GM19351 (cell line): Measurements from ENCODE around the gene PPP1R13B.
A peak's percentile ranks its signal among the peaks of the same experiment; 100 is the strongest.

Experiments
- ATAC-seq: cut with Tn5 transposase; IDR thresholded peaks from one replicate; pipeline ENCODE4 v1.9.1; 2021; ENCODE audit warnings: mild to moderate bottlenecking, moderate library complexity; ENCODE audit not compliant: unreplicated experiment

Gene PPP1R13B

DNA sequence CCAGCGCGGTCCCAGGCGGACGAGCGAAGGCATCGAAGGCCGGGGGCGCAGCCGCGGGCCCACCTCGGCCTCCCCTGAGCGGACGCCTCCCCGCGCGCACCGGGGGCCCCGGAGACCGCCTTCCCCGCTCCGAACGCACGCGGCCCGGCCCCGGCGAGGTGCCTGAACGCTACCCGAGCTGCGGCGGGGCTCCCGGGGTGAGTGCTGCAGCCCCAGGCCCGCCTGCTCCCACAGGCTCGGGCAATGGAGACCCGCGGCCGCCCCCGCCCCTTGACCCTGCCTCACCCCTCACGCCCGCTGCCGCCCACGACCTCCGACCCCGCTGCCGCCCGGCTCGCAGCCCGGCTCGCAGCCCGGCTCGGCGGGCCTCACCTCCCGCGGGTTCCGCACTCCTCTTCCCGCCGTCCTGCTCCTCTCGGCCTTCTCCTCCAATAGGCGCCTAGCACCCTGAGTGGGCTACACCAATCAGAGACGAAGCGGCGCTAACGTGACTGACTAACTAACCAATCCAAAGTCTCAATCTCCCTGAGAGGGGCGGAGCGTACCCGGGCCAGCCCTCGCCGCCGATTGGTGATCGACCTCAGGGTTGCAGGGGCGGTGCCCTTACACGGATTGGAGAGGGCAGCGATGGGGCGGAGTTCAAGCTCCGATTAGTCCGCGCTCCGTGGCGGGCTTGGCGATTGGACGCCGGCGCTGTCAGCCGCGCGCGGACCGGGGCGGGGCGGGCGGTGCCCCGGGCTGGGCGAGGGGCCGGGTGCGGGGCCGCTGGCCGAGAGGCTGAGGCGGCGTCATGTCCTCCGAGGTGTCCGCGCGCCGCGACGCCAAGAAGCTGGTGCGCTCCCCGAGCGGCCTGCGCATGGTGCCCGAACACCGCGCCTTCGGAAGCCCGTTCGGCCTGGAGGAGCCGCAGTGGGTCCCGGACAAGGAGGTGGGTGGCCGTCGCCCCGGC lies 132.0 kb downstream of the PPP1R13B start, which contains the start of the genes XRCC3 and ZFYVE21:
Gene XRCC3, minus strand, starts transcription at position 400 of the 949 bp plus-strand sequence. CDS start 4,364 bp downstream, outside the sequence.
Gene ZFYVE21, plus strand, starts transcription at position 759 of the 949 bp plus-strand sequence. Its CDS starts 32 bp downstream, at position 791.
- peak; percentile 91 for ATAC-seq

DNA sequence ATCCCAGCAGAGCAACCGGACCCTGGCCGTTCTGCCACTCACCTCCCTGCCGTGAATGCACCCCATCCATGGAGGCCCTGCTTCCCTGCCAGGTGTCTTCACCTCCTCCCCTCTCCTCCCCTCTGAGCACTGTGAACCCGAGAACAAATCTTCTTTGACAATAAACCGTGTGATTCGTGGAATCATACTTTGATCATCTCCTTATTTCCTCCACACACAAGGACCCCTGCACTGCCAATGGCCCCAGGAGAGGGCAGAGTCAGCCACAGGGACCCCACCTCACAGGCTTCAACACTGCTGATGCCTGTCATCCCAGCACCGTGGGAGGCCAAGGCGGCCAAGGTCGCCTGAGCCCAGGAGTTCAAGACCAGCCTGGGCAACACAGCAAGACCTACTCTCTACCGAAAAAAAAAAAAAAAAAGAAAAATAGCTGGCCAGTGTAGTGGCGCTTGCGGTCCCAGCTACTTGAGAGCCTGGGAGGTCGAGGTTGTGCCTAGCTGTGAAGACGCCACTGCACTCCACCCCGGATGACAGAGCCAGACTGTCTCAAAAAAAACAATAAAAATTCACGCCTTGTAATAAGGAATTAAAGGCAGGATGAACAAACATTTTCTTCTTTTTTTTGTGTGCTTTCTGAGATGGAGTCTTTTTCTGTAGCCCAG lies 133.2 kb downstream of the PPP1R13B start:
- no peak for ATAC-seq

DNA sequence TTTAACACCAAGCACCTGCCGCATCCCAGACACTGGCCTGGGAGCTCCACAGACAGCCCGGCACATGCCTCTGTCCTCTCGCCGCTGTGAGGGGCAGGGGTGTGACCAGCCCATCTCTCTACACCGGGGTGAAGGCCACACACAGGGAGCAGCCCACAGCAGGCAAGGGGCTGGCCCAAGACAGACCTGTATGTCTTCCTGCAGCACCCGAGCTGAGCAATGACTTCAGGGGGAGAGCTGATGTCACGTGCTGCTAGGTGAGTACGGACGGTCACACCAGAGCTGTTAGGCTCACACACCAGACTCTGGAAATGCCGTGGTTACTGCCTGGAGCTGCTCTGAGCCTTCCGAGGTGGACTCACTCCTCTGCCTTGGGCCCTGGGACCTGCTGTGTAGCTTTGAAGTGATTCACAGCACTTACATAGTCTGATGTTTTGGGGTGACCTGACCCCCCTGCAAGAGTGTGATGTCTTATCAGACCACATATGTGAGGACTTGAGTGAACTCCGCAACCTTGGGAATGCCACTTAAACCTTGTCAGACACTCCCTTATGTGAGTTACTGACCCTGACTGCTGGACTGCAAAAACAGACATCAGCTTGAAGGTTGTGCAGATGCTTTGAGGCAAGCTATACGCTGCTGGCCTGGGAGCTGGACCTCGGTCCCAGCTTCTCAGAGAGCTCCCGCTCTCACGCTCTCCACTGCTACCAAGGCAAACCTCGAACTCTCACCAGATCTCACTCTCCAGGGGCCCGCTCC lies 133.9 kb downstream of the PPP1R13B start:
- no peak for ATAC-seq

DNA sequence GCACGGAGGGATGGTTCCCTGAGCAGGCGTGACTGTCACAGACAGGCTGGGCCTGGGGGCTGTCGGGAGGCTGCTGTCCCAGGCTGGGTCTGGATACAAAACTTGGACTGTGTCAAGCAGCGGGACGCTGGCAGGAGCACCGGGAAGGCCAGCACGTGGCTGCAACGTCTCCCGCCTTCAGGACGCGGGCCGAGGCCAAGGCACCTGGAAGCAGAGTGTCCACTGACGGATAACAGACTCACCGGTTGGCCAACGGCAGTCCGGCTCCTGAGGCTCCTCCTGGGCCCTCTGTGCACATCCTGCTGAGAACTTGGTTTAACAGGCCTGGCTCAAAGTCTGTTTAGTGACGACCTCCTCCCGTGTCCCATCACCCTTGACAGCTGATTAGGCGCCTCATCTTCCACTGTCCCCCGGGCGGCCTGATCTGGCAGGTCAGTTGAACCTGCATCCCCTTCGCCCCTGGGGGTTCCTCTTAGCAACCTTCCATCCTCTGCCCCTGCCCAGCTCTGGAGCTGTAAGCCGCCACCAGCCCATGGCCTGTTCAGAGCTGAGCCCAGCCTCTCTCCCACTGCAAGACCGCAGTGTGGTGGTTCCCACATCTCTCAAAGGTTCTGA lies 134.6 kb downstream of the PPP1R13B start:
- ATAC-seq: no peak

DNA sequence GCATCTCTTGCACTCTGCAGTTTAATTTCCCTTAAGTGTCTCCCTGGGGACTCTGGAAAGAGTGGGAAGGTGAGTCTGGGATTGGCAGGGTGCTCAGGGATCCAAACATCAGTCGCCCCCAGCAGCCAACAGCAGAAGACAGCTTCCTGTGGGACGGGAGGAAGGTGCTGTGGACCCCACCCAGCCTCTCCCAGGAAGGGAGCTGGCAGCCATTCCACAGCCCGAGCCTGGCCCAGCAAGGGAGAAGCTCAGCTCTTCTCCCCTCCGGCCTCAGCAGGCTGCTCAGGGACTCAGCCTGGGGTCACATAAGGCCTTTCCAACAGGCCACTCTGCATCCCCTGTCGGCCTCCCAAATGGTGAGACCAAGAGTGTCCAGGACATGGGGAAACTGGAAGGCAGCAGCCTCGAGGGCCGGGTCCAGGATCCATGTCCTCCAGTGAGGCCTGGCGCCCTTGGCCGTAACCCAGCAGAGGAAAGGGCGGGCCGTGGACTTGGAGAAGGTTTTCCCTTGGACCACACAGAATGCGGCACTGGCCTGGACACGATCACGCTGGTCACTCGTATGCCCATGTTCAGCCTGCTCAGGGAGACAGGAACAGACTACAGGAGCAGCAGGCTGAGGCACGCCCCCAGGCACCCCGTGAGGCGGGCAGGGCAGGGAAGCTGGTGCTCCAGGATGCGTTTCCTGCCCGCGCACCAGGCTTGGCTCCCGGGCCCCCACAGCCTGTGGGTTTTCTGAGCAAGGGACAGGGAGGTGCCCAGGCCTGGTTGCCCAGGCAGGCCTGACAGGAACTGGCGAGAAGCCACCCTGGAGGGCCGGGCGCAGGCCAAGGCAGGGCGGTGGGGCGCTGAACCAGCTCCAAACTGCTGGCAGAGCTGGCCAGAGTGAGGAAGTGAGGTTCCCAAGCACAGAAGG lies 135.6 kb downstream of the PPP1R13B start:
- no peak for ATAC-seq

DNA sequence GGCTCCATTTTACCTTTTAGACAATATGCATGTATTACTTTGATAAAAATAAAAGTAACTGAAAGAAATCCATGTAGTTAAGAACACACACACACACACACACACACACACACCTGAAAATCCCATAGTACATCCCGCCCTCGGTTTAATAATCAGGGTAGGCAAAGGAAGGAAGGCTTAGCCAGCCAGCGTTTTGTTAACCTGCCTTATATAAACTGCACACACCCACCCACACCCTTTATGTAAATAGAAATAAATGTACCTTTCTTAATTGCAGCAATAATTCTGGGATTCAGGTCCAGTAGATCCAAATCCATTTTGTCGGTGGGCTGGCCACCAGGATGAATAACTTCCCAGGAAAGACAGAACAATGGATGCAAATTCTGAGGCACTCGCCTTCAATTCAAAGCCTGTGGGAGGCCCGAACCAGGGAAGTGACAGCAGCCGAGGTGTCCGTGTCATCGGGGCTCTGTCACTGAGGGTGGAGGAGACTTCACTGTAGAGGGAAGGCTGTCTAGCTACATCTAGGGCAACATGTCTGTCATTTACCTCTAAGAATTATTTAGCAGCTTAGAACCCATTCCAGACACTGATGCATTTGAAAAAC lies 136.5 kb downstream of the PPP1R13B start:
- ATAC-seq: no peak

DNA sequence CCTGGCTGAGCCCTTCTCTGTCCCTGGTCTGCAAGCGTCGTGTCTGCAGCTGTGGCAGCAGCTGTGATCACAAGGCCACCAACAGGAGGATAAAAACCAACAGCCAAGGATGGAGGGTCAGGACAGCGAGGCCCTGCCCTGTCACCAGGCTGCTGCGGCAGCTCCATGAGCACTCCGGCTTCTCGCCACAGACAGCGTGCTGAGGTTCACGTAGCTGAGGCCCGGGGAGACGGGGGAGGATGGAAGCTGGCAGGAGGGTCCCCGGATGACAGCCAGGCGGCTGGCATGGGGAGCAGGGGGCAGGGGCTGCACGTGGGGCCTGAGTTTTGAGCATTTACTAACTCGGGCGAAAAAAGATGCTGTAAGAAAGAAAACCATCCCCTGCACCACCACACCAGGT lies 137.6 kb downstream of the PPP1R13B start:
- no peak for ATAC-seq

DNA sequence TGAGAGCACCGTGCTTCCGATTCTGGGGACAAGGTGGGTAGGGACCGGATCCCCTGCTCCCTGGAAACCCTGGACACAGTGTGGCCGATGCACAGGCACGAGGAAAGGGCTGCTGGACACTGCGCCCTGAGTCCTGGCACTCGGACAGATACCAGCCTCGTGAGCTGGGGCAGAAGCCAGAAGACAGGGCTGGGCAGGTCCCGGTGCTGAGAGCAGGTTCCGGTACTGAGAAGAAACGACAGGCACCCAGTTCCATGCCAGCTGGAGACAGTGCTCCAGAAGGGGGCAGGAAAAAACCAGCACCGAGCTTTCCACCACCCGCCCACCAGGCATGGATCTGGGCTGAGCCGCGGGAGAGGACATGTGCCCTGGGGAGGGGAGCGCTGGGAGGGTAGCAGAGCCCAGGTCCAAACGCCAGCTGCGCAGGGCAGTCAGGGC lies 138.6 kb downstream of the PPP1R13B start:
- ATAC-seq: no peak

DNA sequence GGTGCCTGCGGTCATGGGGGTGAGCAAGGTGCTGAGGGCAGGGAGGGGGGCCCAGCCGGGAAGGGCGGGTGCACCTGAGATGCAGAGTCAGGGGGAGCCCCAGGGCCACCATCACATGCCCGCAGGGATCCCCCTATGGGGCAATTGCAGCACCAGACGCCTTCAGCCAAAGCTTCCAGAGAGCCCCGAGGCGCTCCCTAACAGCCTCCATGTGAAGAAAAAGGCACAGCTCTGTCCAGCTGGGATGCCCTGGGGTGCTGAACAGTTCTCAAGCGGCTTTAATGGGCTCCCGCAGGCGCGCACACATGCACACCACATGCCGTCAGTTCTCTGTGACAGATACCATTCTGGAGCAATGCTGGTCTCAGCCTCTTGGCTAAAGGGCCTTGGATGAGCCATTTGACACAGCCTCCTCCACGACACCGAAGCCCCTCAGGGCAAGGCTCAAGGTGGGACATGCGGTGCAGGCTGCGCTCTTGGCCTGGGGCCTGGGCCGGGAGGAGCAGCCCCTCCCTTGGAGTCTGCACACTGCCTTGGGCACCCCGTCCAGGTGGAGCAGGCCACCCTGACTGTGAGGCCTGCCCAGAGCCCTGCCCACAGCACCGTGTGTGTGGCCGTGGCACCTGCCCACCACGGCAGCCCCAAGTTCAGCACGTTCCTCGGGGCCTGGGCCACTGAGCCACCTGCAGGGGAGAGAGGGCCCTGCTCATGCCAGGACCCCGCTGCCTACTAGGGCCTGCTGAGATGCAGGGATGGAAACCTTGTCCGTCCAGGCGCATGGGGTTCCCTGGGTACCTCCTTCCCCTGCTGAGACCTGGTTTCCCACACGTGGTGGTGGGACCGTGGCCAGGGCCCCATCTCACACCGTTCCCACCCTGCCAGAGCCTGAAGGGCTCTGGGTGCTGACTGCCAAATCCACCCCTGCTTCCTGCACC lies 139.8 kb downstream of the PPP1R13B start:
- no peak for ATAC-seq

DNA sequence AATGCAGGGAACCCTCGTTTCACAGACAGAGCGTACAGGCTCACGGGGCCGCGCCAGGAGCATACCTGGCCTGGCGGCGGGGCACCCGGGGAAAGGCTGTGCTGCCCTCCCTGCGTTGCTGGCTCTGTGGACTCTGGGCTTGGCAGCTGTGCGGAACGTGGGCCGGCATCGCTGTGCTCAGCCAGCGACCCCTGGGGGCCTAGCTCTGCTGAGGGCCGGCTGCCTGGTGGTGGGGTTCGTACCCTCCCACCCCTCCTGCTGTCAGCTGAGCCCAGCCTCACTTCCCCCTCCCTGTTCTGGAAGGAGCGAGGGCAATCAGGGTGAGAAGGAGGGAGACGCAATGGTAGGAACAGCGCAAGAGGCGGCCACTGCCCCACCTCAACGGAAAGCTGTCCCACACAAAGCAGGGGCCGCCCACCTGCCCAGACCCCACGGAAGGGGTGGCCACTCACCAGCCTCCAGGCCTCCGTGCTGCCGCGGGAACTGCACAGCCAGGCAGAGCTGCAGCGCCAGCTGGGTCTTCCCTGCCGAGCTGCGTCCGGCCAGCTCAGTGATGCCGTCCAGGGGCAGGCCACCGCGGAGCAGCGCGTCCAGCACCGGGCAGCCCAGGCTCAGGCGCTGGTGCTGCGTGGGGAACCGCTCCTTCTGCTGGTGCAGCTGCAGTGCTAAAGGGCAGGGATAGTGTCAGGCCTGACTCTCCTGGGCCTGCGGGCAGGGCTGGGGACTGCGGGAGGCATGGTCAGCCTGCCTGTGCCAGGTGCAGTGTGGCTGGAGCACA lies 140.6 kb downstream of the PPP1R13B start:
- no peak for ATAC-seq

DNA sequence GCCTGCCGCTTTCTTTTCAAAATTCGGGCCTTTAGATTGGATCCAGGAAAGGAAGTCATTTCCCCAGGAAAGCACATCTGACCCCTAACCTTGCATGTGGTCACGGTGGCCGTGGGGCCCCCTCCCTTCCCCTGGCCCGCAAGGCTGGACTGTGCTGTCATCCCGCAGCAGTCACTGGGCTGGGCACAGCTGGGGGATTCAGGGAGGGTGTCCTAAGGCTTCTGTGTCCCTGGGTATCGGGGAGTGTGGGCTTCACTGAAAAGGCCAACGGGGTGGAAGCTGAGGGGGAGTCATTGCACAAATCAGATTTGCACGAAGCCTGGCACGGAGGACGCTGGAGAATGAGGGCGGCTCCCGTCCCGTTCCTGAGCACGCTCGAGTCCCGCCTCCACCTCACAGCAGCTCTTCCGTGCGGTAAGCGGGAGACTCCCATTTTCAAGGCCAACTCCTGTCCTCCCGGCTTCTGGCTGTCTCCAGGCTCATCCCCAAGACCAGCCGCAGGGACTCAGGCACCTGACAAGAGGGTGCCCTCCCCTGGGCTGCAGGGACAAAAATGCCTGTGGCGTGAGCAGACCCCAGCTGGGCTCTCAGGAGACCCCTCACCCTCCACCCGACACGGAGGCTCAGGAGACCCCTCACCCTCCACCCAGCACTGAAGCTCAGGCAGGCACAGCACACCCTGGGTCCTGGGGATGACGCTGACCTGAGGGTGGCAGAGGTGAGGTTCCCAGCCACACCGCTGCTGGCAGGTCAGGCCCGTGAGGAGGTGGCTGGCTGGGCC lies 141.7 kb downstream of the PPP1R13B start:
- no peak for ATAC-seq

DNA sequence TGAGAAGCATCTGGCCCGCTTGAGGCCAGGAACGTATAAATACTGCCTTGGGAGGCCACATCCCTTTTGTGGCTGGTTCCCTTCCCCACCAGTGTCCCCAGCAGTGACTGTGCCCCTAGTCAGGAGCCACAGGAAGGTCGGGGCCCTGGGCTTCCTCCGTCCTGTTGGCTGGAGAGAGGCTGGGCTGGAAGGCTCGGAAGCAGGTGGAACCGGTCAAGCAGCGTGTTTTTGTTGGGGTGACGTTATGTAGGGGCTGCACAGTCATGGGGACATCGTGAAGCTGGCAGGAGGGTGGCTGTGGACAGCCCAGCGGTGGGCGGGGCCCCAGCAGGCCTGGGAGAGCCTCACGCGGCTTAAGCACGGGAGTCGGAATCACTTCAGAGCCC lies 142.3 kb downstream of the PPP1R13B start:
- ATAC-seq: no peak

DNA sequence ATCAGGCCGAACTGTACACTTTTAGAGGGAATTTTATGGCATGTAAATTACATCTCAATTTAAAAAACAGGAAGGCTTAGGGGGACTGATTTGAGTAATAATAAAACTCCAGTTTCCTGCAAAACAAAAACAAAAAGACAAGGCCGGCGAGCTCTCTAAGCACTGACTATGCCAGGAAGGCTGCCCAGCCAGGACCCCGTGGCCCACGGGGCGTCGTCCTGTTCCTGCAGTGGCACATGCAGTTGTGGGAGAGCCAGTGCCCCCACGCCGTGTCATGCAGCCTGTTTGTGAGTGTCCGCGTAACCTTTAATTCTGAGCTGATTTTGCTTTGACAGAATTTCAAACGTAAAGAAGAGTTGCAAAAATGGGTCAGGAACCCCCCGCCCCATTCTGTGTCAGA lies 142.7 kb downstream of the PPP1R13B start:
- ATAC-seq: no peak

DNA sequence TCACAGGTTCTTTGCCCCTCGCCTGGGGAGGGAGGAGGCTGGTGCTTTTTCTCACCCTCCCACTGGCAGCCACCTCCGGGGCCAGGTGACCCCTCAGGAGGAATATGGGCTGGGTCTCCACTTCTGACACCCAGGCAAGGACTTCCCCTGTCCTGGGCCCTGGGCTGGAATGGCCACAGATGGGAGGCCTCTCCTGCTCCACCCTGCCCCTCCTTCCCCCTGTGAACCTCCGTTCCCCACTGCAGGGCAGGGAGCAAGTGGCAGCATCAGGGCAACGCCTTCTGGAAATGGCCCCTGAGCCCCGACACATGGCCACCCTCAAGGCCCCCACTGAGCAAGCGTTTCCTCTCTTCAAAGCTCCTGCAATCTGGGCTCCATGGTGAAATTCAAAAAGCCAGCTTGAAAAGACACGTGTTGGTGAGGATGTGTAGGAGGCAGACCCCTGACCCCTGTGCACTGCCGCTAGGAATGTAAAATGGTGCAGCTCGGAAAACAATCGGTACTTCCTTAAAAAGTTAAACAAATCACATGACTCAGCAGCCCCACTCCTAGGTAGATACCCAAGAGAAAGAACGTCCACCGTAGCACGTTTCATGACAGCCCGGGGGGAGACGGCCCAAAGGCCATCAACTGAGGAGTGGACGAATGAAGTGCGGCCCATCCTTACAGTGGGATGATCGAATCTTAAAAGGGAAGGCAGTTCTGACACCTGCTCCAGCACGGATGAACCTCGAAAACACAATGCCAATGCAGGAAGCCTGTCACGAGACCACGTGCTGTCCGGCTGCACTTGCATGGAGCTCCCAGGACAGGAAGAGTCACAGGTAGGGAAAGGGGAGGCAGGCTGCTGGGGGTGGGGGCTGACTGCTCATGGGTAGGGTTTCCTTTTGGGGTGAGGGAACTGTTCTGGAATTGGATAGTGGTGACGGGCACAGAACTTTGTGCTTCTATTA lies 143.7 kb downstream of the PPP1R13B start:
- ATAC-seq: no peak
